T-helper 2 cell (primary cell): ENCODE results near the gene GYG1.

Experiments used
- DNase-seq, 5 experiments: peaks; one replicate each; pipeline versions ENCODE4 v3.0.0 to v3.0.0-alpha.2; 2012 to 2022

Gene GYG1

GRCh38 chr3:149018247-149018646 is 26.9 kb downstream of the GYG1 start:
- DNase-seq = no peak

- no peak for DNase-seq
Observed at GRCh38 chr3:149019580-149019979, 28.2 kb downstream of the GYG1 start.

GRCh38 chr3:149020196-149020838 is 29.0 kb downstream of the GYG1 start:
- no peak for DNase-seq

- peak in 1 of 5 experiments; percentile 14 for DNase-seq
Observed at GRCh38 chr3:149020839-149021252, 29.5 kb downstream of the GYG1 start.

GRCh38 chr3:149021830-149022229 is 30.5 kb downstream of the GYG1 start:
- DNase-seq = no peak

GRCh38 chr3:149023951-149024350 is 32.6 kb downstream of the GYG1 start:
- DNase-seq = no peak

- DNase-seq = no peak
Observed at GRCh38 chr3:149026718-149027117, 35.4 kb downstream of the GYG1 start.

GRCh38 chr3:149031096-149031495 is 39.8 kb downstream of the GYG1 start:
- DNase-seq = no peak

GRCh38 chr3:149037684-149038083 is 46.3 kb downstream of the GYG1 start:
- DNase-seq = no peak

- no peak for DNase-seq
Observed at GRCh38 chr3:149038322-149038721, 47.0 kb downstream of the GYG1 start.

- peak in 2 of 5 experiments; percentile 1 to 67 for DNase-seq
Observed at GRCh38 chr3:149042789-149043386, 51.5 kb downstream of the GYG1 start.

GRCh38 chr3:149044339-149045083 is 53.2 kb downstream of the GYG1 start:
- DNase-seq = no peak

GRCh38 chr3:149055575-149055974 is 64.2 kb downstream of the GYG1 start:
- no peak for DNase-seq

- DNase-seq = no peak
Observed at GRCh38 chr3:149058198-149058597, 66.9 kb downstream of the GYG1 start.

GRCh38 chr3:149058602-149059001 is 67.3 kb downstream of the GYG1 start:
- no peak for DNase-seq

- DNase-seq = no peak
Observed at GRCh38 chr3:149061776-149062175, 70.4 kb downstream of the GYG1 start.

- no peak for DNase-seq
Observed at GRCh38 chr3:149067883-149068282, 76.5 kb downstream of the GYG1 start.
